ENCODE measurements around the gene PSENEN. TPM values are rescaled to one million over a fixed set of nuclear protein-coding genes. Genes with fewer than 3 reads are reported as not detected.

The PSENEN gene
- total RNA-seq, 4 donors from 2014 or later: 22.2 to 45.8 (median 38.3) TPM

DNA sequence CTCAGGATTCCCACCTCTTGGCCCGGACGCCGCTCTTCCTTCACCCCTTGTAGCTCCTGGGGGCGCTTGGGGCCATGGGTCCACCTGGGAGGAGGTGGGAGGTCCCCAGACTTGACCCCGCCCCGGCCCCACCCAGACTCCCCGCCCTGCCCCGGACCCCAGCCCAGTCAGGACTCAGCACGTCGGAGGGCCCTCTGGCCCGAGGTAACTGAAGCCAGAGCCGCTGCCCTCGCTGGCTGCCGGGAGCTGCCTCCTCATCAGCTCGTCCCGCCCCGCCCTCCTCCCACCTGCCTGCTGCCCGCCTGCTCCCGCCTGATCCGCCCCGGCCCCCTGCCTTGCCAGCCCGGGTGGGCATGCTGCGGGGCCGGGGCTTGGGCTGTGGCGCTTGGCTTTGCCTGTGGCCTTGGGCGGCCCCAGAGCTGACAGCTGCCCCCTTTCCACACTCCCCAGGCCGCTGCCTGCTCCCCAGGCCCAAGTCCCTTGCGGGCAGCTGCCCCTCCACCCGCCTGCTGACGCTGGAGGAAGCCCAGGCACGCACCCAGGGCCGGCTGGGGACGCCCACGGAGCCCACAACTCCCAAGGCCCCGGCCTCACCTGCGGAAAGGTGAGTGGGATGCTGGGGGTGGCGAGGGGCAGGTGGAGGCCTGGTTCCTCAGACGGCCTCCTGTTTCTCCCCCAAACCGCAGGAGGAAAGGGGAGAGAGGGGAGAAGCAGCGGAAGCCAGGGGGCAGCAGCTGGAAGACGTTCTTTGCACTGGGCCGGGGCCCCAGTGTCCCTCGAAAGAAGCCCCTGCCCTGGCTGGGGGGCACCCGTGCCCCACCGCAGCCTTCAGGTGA lies 39.3 kb downstream of the PSENEN start:
- in situ Hi-C loops (cut with MboI; ENCODE audit: low sequenced_read_pairs in 4 of 4): no loop called here
- intact Hi-C loops (cut with DNase I; ENCODE audit: low total_unique reads): no loop called here

DNA sequence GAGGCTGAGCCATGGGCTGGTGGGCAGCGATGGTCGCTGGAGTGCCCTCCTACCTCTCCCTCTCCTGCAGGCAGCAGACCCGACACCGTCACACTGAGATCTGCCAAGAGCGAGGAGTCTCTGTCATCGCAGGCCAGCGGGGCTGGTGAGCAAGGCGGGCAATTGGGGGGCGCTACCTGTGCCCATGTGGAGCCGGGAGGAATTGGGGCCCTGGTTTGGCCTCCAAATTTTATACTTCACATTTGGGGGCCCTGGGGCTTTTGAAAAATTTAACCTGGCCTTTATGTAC lies 39.8 kb downstream of the PSENEN start:
- Histone ChIP-seq H3K36me3 (peaks cover 0 to 11% of the 10 kb centered on the region in 2 donors), H3K27me3 (no peaks in the 10 kb centered on the region), H3K4me3 (no peak overlapping the region), H3K27ac (no peak overlapping the region), H3K9me3 (no peaks in the 10 kb centered on the region), H3K4me1 (no peaks in the 10 kb centered on the region)
- in situ Hi-C loops (cut with MboI; ENCODE audit: low sequenced_read_pairs in 4 of 4) (no loop called here), intact Hi-C loops (cut with DNase I; ENCODE audit: low total_unique reads) (no loop called here)
- TF ChIP-seq, protein P1, sequence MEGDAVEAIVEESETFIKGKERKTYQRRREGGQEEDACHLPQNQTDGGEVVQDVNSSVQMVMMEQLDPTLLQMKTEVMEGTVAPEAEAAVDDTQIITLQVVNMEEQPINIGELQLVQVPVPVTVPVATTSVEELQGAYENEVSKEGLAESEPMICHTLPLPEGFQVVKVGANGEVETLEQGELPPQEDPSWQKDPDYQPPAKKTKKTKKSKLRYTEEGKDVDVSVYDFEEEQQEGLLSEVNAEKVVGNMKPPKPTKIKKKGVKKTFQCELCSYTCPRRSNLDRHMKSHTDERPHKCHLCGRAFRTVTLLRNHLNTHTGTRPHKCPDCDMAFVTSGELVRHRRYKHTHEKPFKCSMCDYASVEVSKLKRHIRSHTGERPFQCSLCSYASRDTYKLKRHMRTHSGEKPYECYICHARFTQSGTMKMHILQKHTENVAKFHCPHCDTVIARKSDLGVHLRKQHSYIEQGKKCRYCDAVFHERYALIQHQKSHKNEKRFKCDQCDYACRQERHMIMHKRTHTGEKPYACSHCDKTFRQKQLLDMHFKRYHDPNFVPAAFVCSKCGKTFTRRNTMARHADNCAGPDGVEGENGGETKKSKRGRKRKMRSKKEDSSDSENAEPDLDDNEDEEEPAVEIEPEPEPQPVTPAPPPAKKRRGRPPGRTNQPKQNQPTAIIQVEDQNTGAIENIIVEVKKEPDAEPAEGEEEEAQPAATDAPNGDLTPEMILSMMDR (IDR thresholded peaks at IDR 0.05 in 4 of 5, conservative IDR thresholded peaks at IDR 0.05 in 1 of 5): no peak
- no peak for TF ChIP-seq POLR2A (IDR thresholded peaks at IDR 0.05)
- ATAC-seq: no peak
- DNase-seq: no peak

More for the DNA sequence above, 39.3 kb downstream of the PSENEN start:
- no peak overlapping the region for H3K4me3 ChIP-seq
- TF ChIP-seq POLR2A (IDR thresholded peaks at IDR 0.05): no peak
- TF ChIP-seq, protein P1 (IDR thresholded peaks at IDR 0.05 in 4 of 5, conservative IDR thresholded peaks at IDR 0.05 in 1 of 5): no peak
- no peaks in the 10 kb centered on the region for H3K27me3 ChIP-seq
- ATAC-seq (no peak), DNase-seq (no peak)
- H3K9me3 ChIP-seq: no peaks in the 10 kb centered on the region
- no peak overlapping the region for H3K27ac ChIP-seq
- peaks cover 0 to 17% of the 10 kb centered on the region in 2 donors for H3K36me3 ChIP-seq
- no peaks in the 10 kb centered on the region for H3K4me1 ChIP-seq

DNA sequence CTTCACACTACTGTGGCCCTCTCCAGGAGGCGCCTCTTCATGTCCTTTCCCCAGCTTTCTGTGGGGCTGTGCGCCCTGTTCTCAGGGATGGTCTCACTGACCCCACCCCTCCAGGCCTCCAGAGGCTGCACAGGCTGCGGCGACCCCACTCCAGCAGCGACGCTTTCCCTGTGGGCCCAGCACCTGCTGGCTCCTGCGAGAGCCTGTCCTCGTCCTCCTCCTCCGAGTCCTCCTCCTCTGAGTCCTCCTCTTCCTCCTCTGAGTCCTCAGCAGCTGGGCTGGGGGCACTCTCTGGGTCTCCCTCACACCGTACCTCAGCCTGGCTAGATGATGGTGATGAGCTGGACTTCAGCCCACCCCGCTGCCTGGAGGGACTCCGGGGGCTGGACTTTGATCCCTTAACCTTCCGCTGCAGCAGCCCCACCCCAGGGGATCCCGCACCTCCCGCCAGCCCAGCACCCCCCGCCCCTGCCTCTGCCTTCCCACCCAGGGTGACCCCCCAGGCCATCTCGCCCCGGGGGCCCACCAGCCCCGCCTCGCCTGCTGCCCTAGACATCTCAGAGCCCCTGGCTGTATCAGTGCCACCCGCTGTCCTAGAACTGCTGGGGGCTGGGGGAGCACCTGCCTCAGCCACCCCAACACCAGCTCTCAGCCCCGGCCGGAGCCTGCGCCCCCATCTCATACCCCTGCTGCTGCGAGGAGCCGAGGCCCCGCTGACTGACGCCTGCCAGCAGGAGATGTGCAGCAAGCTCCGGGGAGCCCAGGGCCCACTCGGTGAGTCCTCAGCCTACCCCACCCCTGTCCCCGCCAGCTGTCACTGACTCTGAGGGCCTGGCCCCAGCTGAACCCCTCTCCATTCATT lies 41.1 kb downstream of the PSENEN start:
- no peak overlapping the region for H3K4me3 ChIP-seq
- no peak for DNase-seq
- H3K27me3 ChIP-seq: no peaks in the 10 kb centered on the region
- intact Hi-C loops (cut with DNase I; ENCODE audit: low total_unique reads) (no loop called here), in situ Hi-C loops (cut with MboI; ENCODE audit: low sequenced_read_pairs in 4 of 4) (no loop called here)
- no peaks in the 10 kb centered on the region for H3K9me3 ChIP-seq
- H3K4me1 ChIP-seq: no peaks in the 10 kb centered on the region
- no peaks in the 10 kb centered on the region for H3K36me3 ChIP-seq
- TF ChIP-seq, protein P1 (IDR thresholded peaks at IDR 0.05 in 4 of 5, conservative IDR thresholded peaks at IDR 0.05 in 1 of 5): no peak
- TF ChIP-seq POLR2A (IDR thresholded peaks at IDR 0.05): no peak
- ATAC-seq: no peak
- no peak overlapping the region for H3K27ac ChIP-seq

DNA sequence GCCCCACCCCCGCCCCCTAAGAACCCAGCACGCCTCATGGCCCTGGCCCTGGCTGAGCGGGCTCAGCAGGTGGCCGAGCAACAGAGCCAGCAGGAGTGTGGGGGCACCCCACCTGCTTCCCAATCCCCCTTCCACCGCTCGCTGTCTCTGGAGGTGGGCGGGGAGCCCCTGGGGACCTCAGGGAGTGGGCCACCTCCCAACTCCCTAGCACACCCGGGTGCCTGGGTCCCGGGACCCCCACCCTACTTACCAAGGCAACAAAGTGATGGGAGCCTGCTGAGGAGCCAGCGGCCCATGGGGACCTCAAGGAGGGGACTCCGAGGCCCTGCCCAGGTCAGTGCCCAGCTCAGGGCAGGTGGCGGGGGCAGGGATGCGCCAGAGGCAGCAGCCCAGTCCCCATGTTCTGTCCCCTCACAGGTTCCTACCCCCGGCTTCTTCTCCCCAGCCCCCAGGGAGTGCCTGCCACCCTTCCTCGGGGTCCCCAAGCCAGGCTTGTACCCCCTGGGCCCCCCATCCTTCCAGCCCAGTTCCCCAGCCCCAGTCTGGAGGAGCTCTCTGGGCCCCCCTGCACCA lies 41.9 kb downstream of the PSENEN start:
- intact Hi-C loops (cut with DNase I; ENCODE audit: low total_unique reads): no loop called here
- H3K4me1 ChIP-seq: no peaks in the 10 kb centered on the region
- ATAC-seq (no peak), DNase-seq (no peak)
- no peak overlapping the region for H3K4me3 ChIP-seq
- no peaks in the 10 kb centered on the region for H3K27me3 ChIP-seq
- TF ChIP-seq, protein P1 (IDR thresholded peaks at IDR 0.05 in 4 of 5, conservative IDR thresholded peaks at IDR 0.05 in 1 of 5): no peak
- TF ChIP-seq POLR2A (IDR thresholded peaks at IDR 0.05): no peak
- no peak overlapping the region for H3K27ac ChIP-seq
- H3K36me3 ChIP-seq: no peaks in the 10 kb centered on the region
- no peaks in the 10 kb centered on the region for H3K9me3 ChIP-seq
- in situ Hi-C loops (cut with MboI; ENCODE audit: low sequenced_read_pairs in 4 of 4): no loop called here

All from gastrocnemius medialis (tissue), 4 donors.